ENCODE measurements around the gene OAS1. TPM values are rescaled to one million over a fixed set of nuclear protein-coding genes. Genes with fewer than 3 reads are reported as not detected.

Gene OAS1
- total RNA-seq, 1 experiment from 2014 or later = 0.64 TPM

DNA sequence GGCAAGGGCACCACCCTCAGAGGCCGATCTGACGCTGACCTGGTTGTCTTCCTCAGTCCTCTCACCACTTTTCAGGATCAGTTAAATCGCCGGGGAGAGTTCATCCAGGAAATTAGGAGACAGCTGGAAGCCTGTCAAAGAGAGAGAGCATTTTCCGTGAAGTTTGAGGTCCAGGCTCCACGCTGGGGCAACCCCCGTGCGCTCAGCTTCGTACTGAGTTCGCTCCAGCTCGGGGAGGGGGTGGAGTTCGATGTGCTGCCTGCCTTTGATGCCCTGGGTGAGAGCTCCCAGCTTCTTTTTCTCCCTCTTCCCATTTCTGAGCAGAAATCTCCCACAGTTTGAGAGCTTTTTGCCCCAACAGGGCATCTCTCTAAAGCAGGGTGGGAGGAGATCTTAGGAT lies 1.8 kb downstream of the OAS1 start:
- CTCF ChIA-PET = no interaction called here
- TF ChIP-seq CEBPB (IDR thresholded peaks at IDR 0.05; ENCODE audit: low read depth) (no peak), ZNF274 (IDR thresholded peaks at IDR 0.05; ENCODE audit: low read depth, low read length) (no peak), EGR1 (IDR thresholded peaks at IDR 0.05; ENCODE audit: low read depth) (no peak)

DNA sequence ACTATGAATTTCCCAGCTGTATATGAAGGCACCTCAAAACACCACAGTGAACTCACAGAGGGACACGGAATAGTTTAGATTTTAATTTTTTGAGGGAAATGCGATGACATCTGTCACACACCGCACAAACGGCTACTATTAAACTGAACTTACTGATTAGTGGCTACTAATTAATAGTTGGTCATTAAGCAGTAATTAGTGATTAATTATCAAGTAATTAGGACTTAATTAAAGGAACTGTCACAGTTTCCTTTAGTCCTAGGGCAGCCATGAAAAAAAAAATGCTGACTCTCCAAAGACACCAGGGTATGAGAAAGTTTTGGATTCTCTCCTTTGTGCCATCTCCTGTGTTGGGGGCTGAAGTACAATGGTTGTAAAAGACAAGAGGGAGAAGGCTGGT lies 2.9 kb downstream of the OAS1 start:
- ChIA-PET POLR2A (no interaction called here), CTCF (no interaction called here), RAD21 (ENCODE audit: low non-redundant PET in 1 of 2, low total read pairs in 2 of 2, uncharacterized antibody in 2 of 2, unreplicated experiment in 2 of 2) (no interaction called here)
- no peak for ATAC-seq
- H3K9me3 ChIP-seq (ENCODE audit: control insufficient read depth in 1 of 2, insufficient read depth in 1 of 2, low read depth in 1 of 2, low read length in 2 of 2) = no peaks in the 10 kb centered on the region
- TF ChIP-seq RAD21 (IDR thresholded peaks at IDR 0.05; ENCODE audit: low read depth) = no peak
- TF ChIP-seq CEBPB (IDR thresholded peaks at IDR 0.05; ENCODE audit: low read depth) = no peak
- no peak for TF ChIP-seq SP1 (IDR thresholded peaks at IDR 0.05; ENCODE audit: low read depth)
- TF ChIP-seq ELF1 (IDR thresholded peaks at IDR 0.05; ENCODE audit: borderline replicate concordance, low read depth) = no peak
- no peak for TF ChIP-seq EZH2phosphoT487 (IDR thresholded peaks at IDR 0.05; ENCODE audit: borderline replicate concordance)
- TF ChIP-seq, protein P1, sequence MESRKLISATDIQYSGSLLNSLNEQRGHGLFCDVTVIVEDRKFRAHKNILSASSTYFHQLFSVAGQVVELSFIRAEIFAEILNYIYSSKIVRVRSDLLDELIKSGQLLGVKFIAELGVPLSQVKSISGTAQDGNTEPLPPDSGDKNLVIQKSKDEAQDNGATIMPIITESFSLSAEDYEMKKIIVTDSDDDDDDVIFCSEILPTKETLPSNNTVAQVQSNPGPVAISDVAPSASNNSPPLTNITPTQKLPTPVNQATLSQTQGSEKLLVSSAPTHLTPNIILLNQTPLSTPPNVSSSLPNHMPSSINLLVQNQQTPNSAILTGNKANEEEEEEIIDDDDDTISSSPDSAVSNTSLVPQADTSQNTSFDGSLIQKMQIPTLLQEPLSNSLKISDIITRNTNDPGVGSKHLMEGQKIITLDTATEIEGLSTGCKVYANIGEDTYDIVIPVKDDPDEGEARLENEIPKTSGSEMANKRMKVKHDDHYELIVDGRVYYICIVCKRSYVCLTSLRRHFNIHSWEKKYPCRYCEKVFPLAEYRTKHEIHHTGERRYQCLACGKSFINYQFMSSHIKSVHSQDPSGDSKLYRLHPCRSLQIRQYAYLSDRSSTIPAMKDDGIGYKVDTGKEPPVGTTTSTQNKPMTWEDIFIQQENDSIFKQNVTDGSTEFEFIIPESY (IDR thresholded peaks at IDR 0.05; ENCODE audit: extremely low read depth, insufficient replicate concordance, low read length) = no peak
- TF ChIP-seq FOSL1 (IDR thresholded peaks at IDR 0.05; ENCODE audit: low read depth) = no peak
- TF ChIP-seq CBX3 (IDR thresholded peaks at IDR 0.05; ENCODE audit: low read depth) = no peak
- no peak for TF ChIP-seq EGR1 (IDR thresholded peaks at IDR 0.05; ENCODE audit: low read depth)
- no peak for TF ChIP-seq JUND (IDR thresholded peaks at IDR 0.05)
- no peak for TF ChIP-seq SRF (IDR thresholded peaks at IDR 0.05; ENCODE audit: low read depth)
- TF ChIP-seq, protein P2, sequence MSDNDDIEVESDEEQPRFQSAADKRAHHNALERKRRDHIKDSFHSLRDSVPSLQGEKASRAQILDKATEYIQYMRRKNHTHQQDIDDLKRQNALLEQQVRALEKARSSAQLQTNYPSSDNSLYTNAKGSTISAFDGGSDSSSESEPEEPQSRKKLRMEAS (IDR thresholded peaks at IDR 0.05) = no peak
- intact Hi-C loops (cut with micrococcal nuclease) = no loop called here
- no peak overlapping the region for H3K4me3 ChIP-seq (replicated peaks in 1 of 2; ENCODE audit: low read depth in 1 of 2, low read length in 2 of 2)
- BruUV-seq (replicated peaks) = no TSS peak
- no peaks in the 10 kb centered on the region for H3K79me2 ChIP-seq (ENCODE audit: insufficient read depth, low read length)
- no peaks in the 10 kb centered on the region for H4K20me1 ChIP-seq (ENCODE audit: insufficient read depth)
- no peak overlapping the region for H3K27ac ChIP-seq (ENCODE audit: low read depth, low read length)
- no peak for DNase-seq (ENCODE audit: low read depth, low spot score)
- H2AFZ ChIP-seq (ENCODE audit: low read depth, low read length, poor library complexity, severe bottlenecking) = no peak overlapping the region
- peaks cover 0 to 12% of the 10 kb centered on the region in 2 experiments; a peak in 1 of 4 replicates for H3K4me1 ChIP-seq (ENCODE audit: control insufficient read depth in 1 of 2, insufficient read depth in 2 of 2, low read length in 2 of 2)
- H3K4me2 ChIP-seq (ENCODE audit: low read length) = no peak overlapping the region
- no peaks in the 10 kb centered on the region; the same call in 1 of the 2 replicates for H3K27me3 ChIP-seq (ENCODE audit: insufficient read depth, low read length)
- no peak overlapping the region for H3K9ac ChIP-seq (ENCODE audit: low read length)
- H3K36me3 ChIP-seq (ENCODE audit: control insufficient read depth in 1 of 2, insufficient read depth in 2 of 2, low read length in 2 of 2) = no peaks in the 10 kb centered on the region
- no peaks in the 10 kb centered on the region for H3K9me2 ChIP-seq (ENCODE audit: insufficient read depth)

More for the DNA sequence above, 1.8 kb downstream of the OAS1 start:
- Histone ChIP-seq H3K36me3 (ENCODE audit: control insufficient read depth in 1 of 2, insufficient read depth in 2 of 2, low read length in 2 of 2) (no peaks in the 10 kb centered on the region), H3K79me2 (ENCODE audit: insufficient read depth, low read length) (no peaks in the 10 kb centered on the region), H2AFZ (ENCODE audit: low read depth, low read length, poor library complexity, severe bottlenecking) (no peak overlapping the region), H3K9me2 (ENCODE audit: insufficient read depth) (no peaks in the 10 kb centered on the region), H3K27me3 (ENCODE audit: insufficient read depth, low read length) (no peaks in the 10 kb centered on the region; the same call in 1 of the 2 replicates), H3K27ac (ENCODE audit: low read depth, low read length) (no peak overlapping the region), H3K9ac (ENCODE audit: low read length) (no peak overlapping the region), H3K4me1 (ENCODE audit: control insufficient read depth in 1 of 2, insufficient read depth in 2 of 2, low read length in 2 of 2) (peaks cover 0 to 12% of the 10 kb centered on the region in 2 experiments; a peak in 1 of 4 replicates), H3K4me3 (replicated peaks in 1 of 2; ENCODE audit: low read depth in 1 of 2, low read length in 2 of 2) (no peak overlapping the region), H3K9me3 (ENCODE audit: control insufficient read depth in 1 of 2, insufficient read depth in 1 of 2, low read depth in 1 of 2, low read length in 2 of 2) (no peaks in the 10 kb centered on the region), H3K4me2 (ENCODE audit: low read length) (no peak overlapping the region), H4K20me1 (ENCODE audit: insufficient read depth) (no peaks in the 10 kb centered on the region)
- ATAC-seq (no peak), DNase-seq (ENCODE audit: low read depth, low spot score) (no peak)
- ChIA-PET POLR2A (no interaction called here), RAD21 (ENCODE audit: low non-redundant PET in 1 of 2, low total read pairs in 2 of 2, uncharacterized antibody in 2 of 2, unreplicated experiment in 2 of 2) (no interaction called here)
- no TSS peak for BruUV-seq (replicated peaks)
- intact Hi-C loops (cut with micrococcal nuclease) = no loop called here
